H1 (cell line): ENCODE measurements around the gene MAJIN. TPM values are rescaled to one million over a fixed set of nuclear protein-coding genes. Genes with fewer than 3 reads are reported as not detected.
"Not testable (repeated sequence)": the region's sequence is repeated elsewhere in the genome, so short reads cannot be mapped to it uniquely, and the experiment has no call there.

ENCODE experiments used
- CTCF ChIA-PET: fragments of 300-600 bp; sonication (Branson Sonifier 250); formaldehyde crosslinking; loops from one replicate; lab custom pipeline; 2021; ENCODE audit not compliant: partially characterized antibody; lab: Charles Lee
- POLR2A ChIA-PET: fragments of 300-600 bp; sonication (Branson Sonifier 250); formaldehyde crosslinking; loops from one replicate; lab custom pipeline; 2021; ENCODE audit warnings: inconsistent platforms; ENCODE audit not compliant: partially characterized antibody; lab: Charles Lee
- DNase-seq, 2 experiments: peaks; one replicate each; pipeline versions ENCODE4 v3.0.0 to v3.0.0-alpha.2; 2010 to 2022; ENCODE audit warnings: low spot score in 2 of 2, low read depth in 1 of 2, mixed read lengths in 1 of 2
- FAIRE-seq: peaks from 2 replicates; lab custom pipeline; 2011; peaks lifted over from hg19 to GRCh38; lab: Jason Lieb, UNC
- H2AFZ ChIP-seq: 2 replicates; pipeline ENCODE4 v1.8.1; 2012; ENCODE audit warnings: low read length, inconsistent platforms
- H2AK5ac ChIP-seq: 2 replicates; pipeline ENCODE4 v1.6.1; 2013; ENCODE audit warnings: low read depth, low read length
- H2BK120ac ChIP-seq: replicated peaks from 2 replicates; pipeline ENCODE3; 2013; ENCODE audit warnings: low read depth, low read length, inconsistent platforms
- H2BK12ac ChIP-seq: 2 replicates; pipeline ENCODE4 v1.6.1; 2013; ENCODE audit warnings: low read depth, low read length
- H2BK15ac ChIP-seq: 2 replicates; pipeline ENCODE4 v1.6.1; 2013; ENCODE audit warnings: low read length
- H2BK20ac ChIP-seq: 2 replicates; pipeline ENCODE4 v1.6.1; 2013; ENCODE audit warnings: low read length
- H2BK5ac ChIP-seq: 2 replicates; pipeline ENCODE4 v1.6.1; 2013; ENCODE audit warnings: low read depth, low read length
- H3K14ac ChIP-seq: 2 replicates; pipeline ENCODE4 v1.6.1; 2013; ENCODE audit warnings: inconsistent platforms; ENCODE audit not compliant: insufficient read length
- H3K18ac ChIP-seq: 2 replicates; pipeline ENCODE4 v1.6.1; 2013; ENCODE audit warnings: low read length; ENCODE audit errors: extremely low read depth
- H3K23ac ChIP-seq: 2 replicates; pipeline ENCODE4 v1.6.1; 2013; ENCODE audit warnings: inconsistent platforms; ENCODE audit not compliant: insufficient read length
- H3K23me2 ChIP-seq: 2 replicates; pipeline ENCODE4 v1.6.1; 2013; ENCODE audit warnings: low read depth, low read length
- H3K27ac ChIP-seq: 2 replicates; pipeline ENCODE4 v1.6.1; 2011; ENCODE audit warnings: low read depth, low read length, inconsistent platforms
- H3K27me3 ChIP-seq, 4 experiments: replicated peaks in 1 of 4; 1 replicate in 1 of 4; 2 replicates in 3 of 4; pipeline versions ENCODE4 v1.6.1 to v1.8.1; 2011 to 2013; ENCODE audit warnings: low read length in 3 of 4, mild to moderate bottlenecking in 3 of 4, inconsistent platforms in 2 of 4, mixed read lengths in 2 of 4, moderate library complexity in 1 of 4; ENCODE audit not compliant: control insufficient read depth in 3 of 4, insufficient read depth in 3 of 4; ENCODE audit errors: extremely low read depth in 1 of 4
- H3K36me3 ChIP-seq, 4 experiments: 2 replicates each; pipeline versions ENCODE4 v1.6.1 to v1.8.1; 2011 to 2013; ENCODE audit warnings: mild to moderate bottlenecking in 4 of 4, low read length in 3 of 4, moderate library complexity in 2 of 4, control low read depth in 1 of 4, inconsistent platforms in 1 of 4; ENCODE audit not compliant: insufficient read depth in 4 of 4, control insufficient read depth in 2 of 4
- H3K4ac ChIP-seq: replicated peaks from 2 replicates; pipeline ENCODE3; 2013; ENCODE audit warnings: low read length, low read depth, mixed read lengths, inconsistent platforms; ENCODE audit not compliant: insufficient read length
- H3K4me1 ChIP-seq, 4 experiments: replicated peaks in 1 of 4; 1 replicate in 1 of 4; 2 replicates in 3 of 4; pipeline versions ENCODE4 v1.6.1 to v1.8.1; 2011 to 2013; ENCODE audit warnings: low read length in 3 of 4, inconsistent platforms in 2 of 4, mixed read lengths in 1 of 4; ENCODE audit not compliant: insufficient read depth in 4 of 4, control insufficient read depth in 3 of 4
- H3K4me2 ChIP-seq, 2 experiments: 2 replicates each; pipeline versions ENCODE4 v1.6.1 to v1.8.1; 2011 to 2013; ENCODE audit warnings: low read depth in 2 of 2, low read length in 2 of 2, control low read depth in 1 of 2, inconsistent platforms in 1 of 2, mild to moderate bottlenecking in 1 of 2; ENCODE audit not compliant: insufficient read depth in 1 of 2
- H3K4me3 ChIP-seq, 4 experiments: fragments of 200-600, 300-600 bp in 1 of 4; sonication (generic), shearing (Covaris generic), sonication (Bioruptor Twin) in 1 of 4; 2 replicates each; pipeline versions ENCODE4 v1.5.1 to v1.8.1; 2011 to 2016; ENCODE audit warnings: low read length in 4 of 4, low read depth in 3 of 4, control low read depth in 2 of 4, inconsistent platforms in 2 of 4, mild to moderate bottlenecking in 2 of 4, mixed read lengths in 1 of 4, moderate library complexity in 1 of 4; ENCODE audit not compliant: insufficient read depth in 2 of 4; ENCODE audit errors: extremely low read depth in 1 of 4
- H3K56ac ChIP-seq: replicated peaks from 2 replicates; pipeline ENCODE3; 2013; ENCODE audit warnings: low read depth, mild to moderate bottlenecking, mixed read lengths, low read length, inconsistent platforms; ENCODE audit not compliant: insufficient read length
- H3K79me1 ChIP-seq: 2 replicates; pipeline ENCODE4 v1.6.1; 2013; ENCODE audit warnings: low read depth, low read length, control low read depth
- H3K79me2 ChIP-seq, 2 experiments: 2 replicates each; pipeline versions ENCODE4 v1.6.1 to v1.8.1; 2012 to 2013; ENCODE audit warnings: low read length in 2 of 2, mild to moderate bottlenecking in 2 of 2, inconsistent platforms in 1 of 2; ENCODE audit not compliant: insufficient read depth in 2 of 2, control insufficient read depth in 1 of 2
- H3K9ac ChIP-seq, 4 experiments: replicated peaks in 1 of 4; 1 replicate in 1 of 4; 2 replicates in 3 of 4; pipeline versions ENCODE4 v1.6.1 to v1.8.1; 2011 to 2013; ENCODE audit warnings: low read depth in 3 of 4, low read length in 3 of 4, control low read depth in 2 of 4, mild to moderate bottlenecking in 2 of 4, moderate library complexity in 2 of 4, inconsistent platforms in 1 of 4; ENCODE audit errors: extremely low read depth in 1 of 4
- H3K9me3 ChIP-seq, 2 experiments: 2 replicates each; pipeline versions ENCODE4 v1.6.1 to v1.8.1; 2012 to 2013; ENCODE audit warnings: mild to moderate bottlenecking in 2 of 2, moderate library complexity in 2 of 2, control low read depth in 1 of 2, inconsistent platforms in 1 of 2, low read depth in 1 of 2, low read length in 1 of 2, mixed read lengths in 1 of 2; ENCODE audit not compliant: insufficient read depth in 2 of 2
- H4K20me1 ChIP-seq, 2 experiments: replicated peaks in 1 of 2; 2 replicates each; pipeline versions ENCODE3 to v1.8.1; 2011 to 2013; ENCODE audit warnings: inconsistent platforms in 2 of 2, low read length in 2 of 2, mild to moderate bottlenecking in 1 of 2; ENCODE audit not compliant: insufficient read depth in 2 of 2, control insufficient read depth in 1 of 2
- H4K5ac ChIP-seq: 2 replicates; pipeline ENCODE4 v1.6.1; 2013; ENCODE audit warnings: low read length, low read depth, mixed read lengths, inconsistent platforms; ENCODE audit not compliant: insufficient read length
- H4K8ac ChIP-seq: 2 replicates; pipeline ENCODE4 v1.8.0; 2013; ENCODE audit warnings: mild to moderate bottlenecking, moderate library complexity, low read length, inconsistent platforms; ENCODE audit not compliant: insufficient read depth; ENCODE audit errors: extremely low read depth
- H4K91ac ChIP-seq: replicated peaks from 2 replicates; pipeline ENCODE3; 2013; ENCODE audit warnings: low read length, mixed read lengths, inconsistent platforms; ENCODE audit not compliant: insufficient read length
- WGBS, 2 experiments: shearing (Covaris generic) in 1 of 2; methylation state at CpG; one replicate each; pipeline versions ENCODE4 v1.1.6 to v1.1.7; 2013 to 2015; ENCODE audit warnings: low lambda C conversion rate in 2 of 2, mixed read lengths in 2 of 2, inconsistent platforms in 1 of 2, low coverage in 1 of 2, missing lambda C conversion rate in 1 of 2; ENCODE audit not compliant: insufficient replicate concordance in 2 of 2, insufficient coverage in 1 of 2, insufficient read length in 1 of 2; ENCODE audit errors: extremely low coverage in 1 of 2, missing lambda C conversion rate in 1 of 2; 5-methylcytosine and 5-hydroxymethylcytosine counted together
- polyA plus RNA-seq, 7 experiments: library from polyadenylated mRNA; depleted of rRNA in 3 of 7; stranded (reverse) in 5 of 7; unstranded in 2 of 7; fragments of >200 nt in 5 of 7; fragments of 200-250 nt in 2 of 7; gene quantifications; 1 replicate in 5 of 7; 2 replicates in 1 of 7; 4 replicates in 1 of 7; pipeline versions ENCODE4 v1.2.1 to v1.2.3, GENCODE V29; 2011 to 2013; ENCODE audit warnings: missing spikeins in 2 of 7, mixed read lengths in 2 of 7
- total RNA-seq: library from RNA; stranded (reverse); fragmentation: NEBNext Ultra II Directional; extraction: Animal tissue kit (Norgen Biotek cat#: 25700); gene quantifications from 2 replicates; pipeline ENCODE4 v1.2.1, GENCODE V29; 2021

MAJIN gene
- total and polyA plus RNA-seq, 2 of the 8 experiments (the other 6 are each of a cell fraction or from before 2014, with no cell fraction given), result not detected

DNA sequence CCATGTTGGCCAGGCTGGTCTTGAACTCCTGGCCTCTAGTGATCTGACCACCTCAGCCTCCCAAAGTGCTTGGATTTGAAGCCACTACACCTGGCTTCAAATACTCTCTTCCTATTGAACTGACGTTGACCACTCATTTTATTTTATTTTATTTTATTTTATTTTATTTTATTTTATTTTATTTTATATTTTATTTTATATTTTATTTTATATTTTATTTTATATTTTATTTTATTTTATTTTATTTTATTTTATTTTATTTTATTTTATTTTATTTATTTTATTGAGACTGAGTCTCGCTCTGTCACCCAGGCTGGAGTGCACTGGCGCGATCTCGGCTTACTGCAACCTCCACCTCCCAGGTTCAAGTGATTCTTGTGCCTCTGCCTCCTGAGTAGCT is 11.4 kb upstream of the MAJIN start:
- H2BK15ac ChIP-seq, H3K4me3 ChIP-seq, H2AFZ ChIP-seq, H3K23ac ChIP-seq, H3K14ac ChIP-seq, H3K36me3 ChIP-seq, H3K27me3 ChIP-seq, H3K9me3 ChIP-seq, H2BK12ac ChIP-seq, H3K4ac ChIP-seq, H4K5ac ChIP-seq, H3K4me2 ChIP-seq, H3K79me1 ChIP-seq, H3K9ac ChIP-seq, H3K56ac ChIP-seq, FAIRE-seq, H4K91ac ChIP-seq, H3K4me1 ChIP-seq, H2BK20ac ChIP-seq, H2BK120ac ChIP-seq, H3K23me2 ChIP-seq, H2BK5ac ChIP-seq, H2AK5ac ChIP-seq, H4K8ac ChIP-seq, H3K79me2 ChIP-seq, H3K18ac ChIP-seq, POLR2A ChIA-PET, DNase-seq, H4K20me1 ChIP-seq, H3K27ac ChIP-seq: not testable (repeated sequence)
- 97% methylated on average over 5 of the region's 5 CpGs; no CpG with 5 or more reads in 1 of the 2 experiments for WGBS, 2 experiments
- CTCF ChIA-PET, result interaction anchor here (0.6 to 1.4 kb wide), 2 partner anchors 12 to 293 kb away, joined by 3 read pairs; no protein-coding TSS in a partner anchor
